Measurements from ENCODE around the gene PLLP. TPM values are rescaled to one million over a fixed set of nuclear protein-coding genes. Genes with fewer than 3 reads are reported as not detected.

Gene PLLP
- total and polyA plus RNA-seq, 10 of the 15 experiments (the other 5 are each of a cell fraction or from before 2014, with no cell fraction given), result 0.21 to 5.8 (median 0.67) TPM

GRCh38 chr16:57303021-57303909, 18.8 kb upstream of the PLLP start:
- SMC1A ChIA-PET (ENCODE audit: uncharacterized antibody, unreplicated experiment), result interaction anchor here (0.6 to 8.7 kb wide), 37 partner anchors 11 to 319 kb away, joined by 3 to 283 read pairs (median 5); partner anchors contain the start of genes ADGRG5, CCL17 and CX3CL1
- no peak for ATAC-seq
- no peak overlapping the region for H3K4me2 ChIP-seq (ENCODE audit: control insufficient read depth, insufficient read depth)
- CTCF ChIA-PET, result interaction anchor here (0.6 to 15.8 kb wide), 17 partner anchors 9 to 217 kb away, joined by 3 to 632 read pairs (median 8); partner anchors contain the start of genes CCL22 and CX3CL1
- H3K4me3 ChIP-seq, result no peak overlapping the region
- H3K9me3 ChIP-seq (replicated peaks; ENCODE audit: control insufficient read depth, insufficient read depth, low read length), result no peaks in the 10 kb centered on the region
- no peak overlapping the region for H2AFZ ChIP-seq (ENCODE audit: control insufficient read depth, low read depth, low read length)
- H3K79me2 ChIP-seq (ENCODE audit: control insufficient read depth, insufficient read depth, low read length), result no peaks in the 10 kb centered on the region
- FAIRE-seq, result no peak
- POLR2A ChIA-PET, result interaction anchor here (0.7 to 7.0 kb wide), 17 partner anchors 9 to 159 kb away, joined by 3 to 65 read pairs (median 3); partner anchors contain the start of genes CX3CL1 and POLR2C
- H3K36me3 ChIP-seq (ENCODE audit: control insufficient read depth in 2 of 2, insufficient read depth in 2 of 2, low read length in 1 of 2), result no peaks in the 10 kb centered on the region
- peak overlapping the region; percentile 46 for H3K9ac ChIP-seq (ENCODE audit: control insufficient read depth, insufficient read depth, low read length)
- no TSS peak for BruUV-seq (replicated peaks)
- 98% methylated on average over 4 of the region's 4 CpGs for WGBS (ENCODE audit: insufficient coverage, insufficient replicate concordance, low lambda C conversion rate, missing lambda C conversion rate)
- in situ Hi-C loops (cut with MboI), result loop anchor here (5.0 kb wide), 2 partner anchors 114 to 214 kb away; no protein-coding TSS in a partner anchor
- no peaks in the 10 kb centered on the region for H3K27me3 ChIP-seq (replicated peaks in 1 of 2; ENCODE audit: control insufficient read depth in 2 of 2, insufficient read depth in 2 of 2, low read length in 1 of 2)
- TF ChIP-seq HDGF (IDR thresholded peaks at IDR 0.05) (0 out of 2 replicates have a peak, but pooled peaks have one; percentile 19), PKNOX1 (IDR thresholded peaks at IDR 0.05) (0 out of 2 replicates have a peak, but pooled peaks have one; percentile 1)
- TF ChIP-seq, protein P1, sequence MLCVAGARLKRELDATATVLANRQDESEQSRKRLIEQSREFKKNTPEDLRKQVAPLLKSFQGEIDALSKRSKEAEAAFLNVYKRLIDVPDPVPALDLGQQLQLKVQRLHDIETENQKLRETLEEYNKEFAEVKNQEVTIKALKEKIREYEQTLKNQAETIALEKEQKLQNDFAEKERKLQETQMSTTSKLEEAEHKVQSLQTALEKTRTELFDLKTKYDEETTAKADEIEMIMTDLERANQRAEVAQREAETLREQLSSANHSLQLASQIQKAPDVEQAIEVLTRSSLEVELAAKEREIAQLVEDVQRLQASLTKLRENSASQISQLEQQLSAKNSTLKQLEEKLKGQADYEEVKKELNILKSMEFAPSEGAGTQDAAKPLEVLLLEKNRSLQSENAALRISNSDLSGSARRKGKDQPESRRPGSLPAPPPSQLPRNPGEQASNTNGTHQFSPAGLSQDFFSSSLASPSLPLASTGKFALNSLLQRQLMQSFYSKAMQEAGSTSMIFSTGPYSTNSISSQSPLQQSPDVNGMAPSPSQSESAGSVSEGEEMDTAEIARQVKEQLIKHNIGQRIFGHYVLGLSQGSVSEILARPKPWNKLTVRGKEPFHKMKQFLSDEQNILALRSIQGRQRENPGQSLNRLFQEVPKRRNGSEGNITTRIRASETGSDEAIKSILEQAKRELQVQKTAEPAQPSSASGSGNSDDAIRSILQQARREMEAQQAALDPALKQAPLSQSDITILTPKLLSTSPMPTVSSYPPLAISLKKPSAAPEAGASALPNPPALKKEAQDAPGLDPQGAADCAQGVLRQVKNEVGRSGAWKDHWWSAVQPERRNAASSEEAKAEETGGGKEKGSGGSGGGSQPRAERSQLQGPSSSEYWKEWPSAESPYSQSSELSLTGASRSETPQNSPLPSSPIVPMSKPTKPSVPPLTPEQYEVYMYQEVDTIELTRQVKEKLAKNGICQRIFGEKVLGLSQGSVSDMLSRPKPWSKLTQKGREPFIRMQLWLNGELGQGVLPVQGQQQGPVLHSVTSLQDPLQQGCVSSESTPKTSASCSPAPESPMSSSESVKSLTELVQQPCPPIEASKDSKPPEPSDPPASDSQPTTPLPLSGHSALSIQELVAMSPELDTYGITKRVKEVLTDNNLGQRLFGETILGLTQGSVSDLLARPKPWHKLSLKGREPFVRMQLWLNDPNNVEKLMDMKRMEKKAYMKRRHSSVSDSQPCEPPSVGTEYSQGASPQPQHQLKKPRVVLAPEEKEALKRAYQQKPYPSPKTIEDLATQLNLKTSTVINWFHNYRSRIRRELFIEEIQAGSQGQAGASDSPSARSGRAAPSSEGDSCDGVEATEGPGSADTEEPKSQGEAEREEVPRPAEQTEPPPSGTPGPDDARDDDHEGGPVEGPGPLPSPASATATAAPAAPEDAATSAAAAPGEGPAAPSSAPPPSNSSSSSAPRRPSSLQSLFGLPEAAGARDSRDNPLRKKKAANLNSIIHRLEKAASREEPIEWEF (IDR thresholded peaks at IDR 0.05; ENCODE audit: insufficient replicate concordance, low read depth, low read length), result no peak
- intact Hi-C loops (cut with micrococcal nuclease; ENCODE audit: unreplicated experiment), result loop anchor here (5.0 kb wide), 2 partner anchors 54 to 234 kb away; partner anchors contain the start of genes CCDC102A and CCL22
- peak overlapping the region; percentile 27 for H3K27ac ChIP-seq (ENCODE audit: control insufficient read depth, insufficient read depth)
- DNase-seq (ENCODE audit: low read depth, low spot score), result no peak
- peaks cover 30% of the 10 kb centered on the region for H3K4me1 ChIP-seq (ENCODE audit: control insufficient read depth, insufficient read depth, low read length)
- RAD21 ChIA-PET (ENCODE audit: unreplicated experiment), result interaction anchor here (0.5 to 9.2 kb wide), 34 partner anchors 10 to 234 kb away, joined by 3 to 293 read pairs (median 4); partner anchors contain the start of genes CCDC102A, CCL22, CIAPIN1 and COQ9
- no peaks in the 10 kb centered on the region for H4K20me1 ChIP-seq (ENCODE audit: control insufficient read depth, insufficient read depth)
